Measurements from ENCODE around the gene SLC22A3.

- no peak for TF ChIP-seq HDGF (IDR thresholded peaks at IDR 0.05; ENCODE audit: borderline replicate concordance)
- no peak for TF ChIP-seq NFRKB (IDR thresholded peaks at IDR 0.05)
These were observed 26.8 kb downstream of the SLC22A3 start for GRCh38 chr6:160374836-160375560.
